Femur (tissue), 1 donor: Measurements from ENCODE around the gene HFM1.
"Not testable (repeated sequence)": the region's sequence is repeated elsewhere in the genome, so short reads cannot be mapped to it uniquely, and the experiment has no call there.

Experiments
- DNase-seq: peaks from one replicate; pipeline ENCODE4 v3.0.0-alpha.2; 2017

HFM1 gene

GRCh38 chr1:91404151-91405012, at the start of gene HFM1:
Gene HFM1, minus strand, starts transcription at chr1:91404837. Its CDS starts 3,755 bp downstream, at chr1:91401082.
- DNase-seq = peak; percentile 89

GRCh38 chr1:91454136-91454535, 49.5 kb upstream of the HFM1 start:
- DNase-seq = no peak

- no peak for DNase-seq
Observed at GRCh38 chr1:91450260-91450659, 45.6 kb upstream of the HFM1 start.

GRCh38 chr1:91447782-91448181, 43.1 kb upstream of the HFM1 start:
- DNase-seq = not testable (repeated sequence)

- DNase-seq = not testable (repeated sequence)
Observed at GRCh38 chr1:91441980-91442379, 37.3 kb upstream of the HFM1 start.

GRCh38 chr1:91440847-91441246, 36.2 kb upstream of the HFM1 start:
- DNase-seq = no peak

- DNase-seq = no peak
Observed at GRCh38 chr1:91439016-91439415, 34.4 kb upstream of the HFM1 start.

GRCh38 chr1:91428182-91428798, 23.7 kb upstream of the HFM1 start:
- DNase-seq = no peak

- DNase-seq = no peak
Observed at GRCh38 chr1:91427741-91428140, 23.1 kb upstream of the HFM1 start.

- not testable (repeated sequence) for DNase-seq
Observed at GRCh38 chr1:91422523-91422922, 17.9 kb upstream of the HFM1 start.

- DNase-seq = no peak
Observed at GRCh38 chr1:91412371-91412770, 7.7 kb upstream of the HFM1 start.

GRCh38 chr1:91406773-91407389, 2.2 kb upstream of the HFM1 start:
- no peak for DNase-seq

GRCh38 chr1:91402023-91402422, 2.6 kb downstream of the HFM1 start:
- DNase-seq = no peak

- DNase-seq = no peak
Observed at GRCh38 chr1:91400133-91400725, 4.4 kb downstream of the HFM1 start.

GRCh38 chr1:91398291-91398690, 6.3 kb downstream of the HFM1 start:
- DNase-seq = no peak

GRCh38 chr1:91397605-91398004, 7.0 kb downstream of the HFM1 start:
- no peak for DNase-seq

GRCh38 chr1:91393042-91393441, 11.6 kb downstream of the HFM1 start:
- DNase-seq = no peak

- no peak for DNase-seq
Observed at GRCh38 chr1:91386109-91386508, 18.5 kb downstream of the HFM1 start.

- DNase-seq = no peak
Observed at GRCh38 chr1:91383456-91383855, 21.2 kb downstream of the HFM1 start.

GRCh38 chr1:91381844-91382243, 22.8 kb downstream of the HFM1 start:
- DNase-seq = no peak

- DNase-seq = no peak
Observed at GRCh38 chr1:91374086-91374485, 30.6 kb downstream of the HFM1 start.

GRCh38 chr1:91372230-91372629, 32.4 kb downstream of the HFM1 start:
- DNase-seq = not testable (repeated sequence)

GRCh38 chr1:91349524-91349923, 55.1 kb downstream of the HFM1 start:
- DNase-seq = no peak

- no peak for DNase-seq
Observed at GRCh38 chr1:91346824-91347223, 57.8 kb downstream of the HFM1 start.
